Pancreas (tissue), 10 donors: ENCODE measurements around the gene GLI1. TPM values are rescaled to one million over a fixed set of nuclear protein-coding genes. Genes with fewer than 3 reads are reported as not detected.
A peak's percentile ranks its signal among the peaks of the same experiment; 100 is the strongest.
"Not testable (repeated sequence)": the region's sequence is repeated elsewhere in the genome, so short reads cannot be mapped to it uniquely, and the experiment has no call there.

Source experiments
- ATAC-seq, 4 donors: fragments of 200-7000 bp; cut with Tn5 transposase; one replicate each; pipeline versions ENCODE4 v1.8.0 to v1.9.1; 2020; ENCODE audit warnings: mild to moderate bottlenecking in 4 of 4, moderate library complexity in 4 of 4
- DNase-seq, 6 donors: peaks; one replicate each; pipeline ENCODE4 v3.0.0-alpha.2; 2020
- FAIRE-seq: peaks from 2 replicates; lab custom pipeline; 2012; peaks lifted over from hg19 to GRCh38; lab: Jason Lieb, UNC
- H3K27ac ChIP-seq, 4 donors: fragments of 200-600 bp; sonication (generic); 1 replicate in 3 of 4; 2 replicates in 1 of 4; pipeline versions ENCODE4 v1.5.0 to v1.8.0; 2020
- H3K27me3 ChIP-seq, 4 donors: fragments of 200-600 bp; one replicate each; pipeline ENCODE4 v1.8.0; 2021
- H3K36me3 ChIP-seq, 3 donors: fragments of 200-600 bp; sonication (generic) in 1 of 3; one replicate each; pipeline versions ENCODE4 v1.5.0 to v1.8.0; 2020 to 2021
- H3K4me1 ChIP-seq, 3 donors: fragments of 200-600 bp; one replicate each; pipeline ENCODE4 v1.8.0; 2021
- H3K4me3 ChIP-seq, 4 donors: fragments of 200-600 bp; sonication (generic) in 2 of 4; one replicate each; pipeline versions ENCODE4 v1.5.0 to v1.8.0; 2020 to 2021
- H3K9me3 ChIP-seq, 4 donors: fragments of 200-600 bp; one replicate each; pipeline ENCODE4 v1.8.0; 2021
- WGBS, 2 donors: extraction: QIAGEN DNeasy Blood & Tissue Kit; methylation state at CpG; one replicate each; pipeline ENCODE4 v1.1.7; 2013; 5-methylcytosine and 5-hydroxymethylcytosine counted together
- intact Hi-C, 3 donors: fragments of 100-400 bp; cut with DNase I; formaldehyde crosslinking; loops; one replicate each; pipeline versions ENCODE4 v1.11.1 to v1.14.2; 2022
- polyA plus RNA-seq, 2 donors: library from polyadenylated mRNA; stranded (reverse); fragments of 200-250 nt; gene quantifications; one replicate each; pipeline ENCODE4 v1.2.3, GENCODE V29; 2013
- total RNA-seq, 6 donors: library from RNA; stranded (reverse); fragmentation: NEBNext Ultra II Directional in 4 of 6; extraction: Animal tissue kit (Norgen Biotek cat#: 25700) in 4 of 6; gene quantifications; one replicate each; pipeline versions ENCODE4 v1.2.1 to v1.2.4, GENCODE V29; 2021 to 2023
- TF ChIP-seq, protein P1 (sequence below), 4 donors: fragments of 200-600 bp; sonication (generic) in 3 of 4; IDR thresholded peaks; one replicate each; pipeline versions ENCODE4 v1.5.0 to v1.8.0; 2021; ENCODE audit warnings: antibody characterized with exemption in 4 of 4
- donor health status: healthy with polysubstance abuse.
- donor health status: DM: no; HTN: no; CAD: no; lungs with moderate emphysema.
- donor health status: DM: no; HTN: no; CAD: no.
- donor health status: control.
- donor health status: control.
- donor health status: Bipolar disorder and iron deficiency.
- donor health status: DM: yes; HTN: yes; CAD: no.
- donor health status: DM: no; HTN: no; CAD: no.
- donor health status: DM: no; HTN: no; CAD: no.
- donor health status: DM: yes; HTN: yes; CAD: no.

GLI1 gene
- total and polyA plus RNA-seq, 8 donors: 0.06 to 2.2 (median 0.46) TPM; not detected in 2

- no peaks in the 10 kb centered on the region for H3K27me3 ChIP-seq
- H3K4me1 ChIP-seq: peaks cover 0 to 10% (median 0%) of the 10 kb centered on the region in 3 donors
- no peak overlapping the region for H3K27ac ChIP-seq
- ATAC-seq: no peak
- intact Hi-C loops: no loop called here
- TF ChIP-seq, protein P1, sequence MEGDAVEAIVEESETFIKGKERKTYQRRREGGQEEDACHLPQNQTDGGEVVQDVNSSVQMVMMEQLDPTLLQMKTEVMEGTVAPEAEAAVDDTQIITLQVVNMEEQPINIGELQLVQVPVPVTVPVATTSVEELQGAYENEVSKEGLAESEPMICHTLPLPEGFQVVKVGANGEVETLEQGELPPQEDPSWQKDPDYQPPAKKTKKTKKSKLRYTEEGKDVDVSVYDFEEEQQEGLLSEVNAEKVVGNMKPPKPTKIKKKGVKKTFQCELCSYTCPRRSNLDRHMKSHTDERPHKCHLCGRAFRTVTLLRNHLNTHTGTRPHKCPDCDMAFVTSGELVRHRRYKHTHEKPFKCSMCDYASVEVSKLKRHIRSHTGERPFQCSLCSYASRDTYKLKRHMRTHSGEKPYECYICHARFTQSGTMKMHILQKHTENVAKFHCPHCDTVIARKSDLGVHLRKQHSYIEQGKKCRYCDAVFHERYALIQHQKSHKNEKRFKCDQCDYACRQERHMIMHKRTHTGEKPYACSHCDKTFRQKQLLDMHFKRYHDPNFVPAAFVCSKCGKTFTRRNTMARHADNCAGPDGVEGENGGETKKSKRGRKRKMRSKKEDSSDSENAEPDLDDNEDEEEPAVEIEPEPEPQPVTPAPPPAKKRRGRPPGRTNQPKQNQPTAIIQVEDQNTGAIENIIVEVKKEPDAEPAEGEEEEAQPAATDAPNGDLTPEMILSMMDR (IDR thresholded peaks at IDR 0.05): no peak
- H3K9me3 ChIP-seq: no peaks in the 10 kb centered on the region
- H3K4me3 ChIP-seq: no peak overlapping the region
- H3K36me3 ChIP-seq: peaks cover 0 to 21% (median 13%) of the 10 kb centered on the region in 3 donors
- FAIRE-seq: no peak
- WGBS, 2 donors: 82 to 84% methylated on average over 15 of the region's 15 CpGs
- DNase-seq: peak in 1 of 6 donors; percentile 18
Measured at GRCh38 chr12:57491393-57492280, 32.1 kb downstream of the GLI1 start.

GRCh38 chr12:57495051-57495701 is 35.6 kb downstream of the GLI1 start:
- ATAC-seq, H3K27me3 ChIP-seq, H3K27ac ChIP-seq, FAIRE-seq, H3K4me1 ChIP-seq, H3K4me3 ChIP-seq, H3K9me3 ChIP-seq, intact Hi-C loops: not testable (repeated sequence)
- WGBS, 2 donors: 97 to 98% methylated on average over 39 to 45 of the region's 48 CpGs
- H3K36me3 ChIP-seq: peaks cover 3 to 31% (median 10%) of the 10 kb centered on the region in 3 donors
- peak in 1 of 6 donors; percentile 44 for DNase-seq

- TF ChIP-seq, protein P1 (IDR thresholded peaks at IDR 0.05): no peak
- Histone ChIP-seq H3K36me3 (peaks cover 9 to 28% (median 10%) of the 10 kb centered on the region in 3 donors), H3K4me1 (no peaks in the 10 kb centered on the region), H3K27me3 (no peaks in the 10 kb centered on the region), H3K4me3 (no peak overlapping the region), H3K9me3 (no peaks in the 10 kb centered on the region), H3K27ac (no peak overlapping the region)
- FAIRE-seq (no peak), ATAC-seq (no peak), DNase-seq (no peak)
- intact Hi-C loops: no loop called here
Measured at GRCh38 chr12:57496822-57497221, 37.2 kb downstream of the GLI1 start.

- peak in 1 of 6 donors; percentile 6 for DNase-seq
Measured at GRCh38 chr12:57497223-57498131, 37.9 kb downstream of the GLI1 start.

More at GRCh38 chr12:57497223-57498131, 37.9 kb downstream of the GLI1 start:
- Histone ChIP-seq H3K27ac (no peak overlapping the region), H3K4me1 (no peaks in the 10 kb centered on the region), H3K4me3 (no peak overlapping the region), H3K27me3 (no peaks in the 10 kb centered on the region), H3K9me3 (no peaks in the 10 kb centered on the region), H3K36me3 (peaks cover 9 to 27% (median 10%) of the 10 kb centered on the region in 3 donors)
- WGBS, 2 donors: 91 to 92% methylated on average over 12 of the region's 12 CpGs
- FAIRE-seq (no peak), ATAC-seq (no peak)
- intact Hi-C loops: no loop called here
- TF ChIP-seq, protein P1 (IDR thresholded peaks at IDR 0.05): no peak
